Thymus (tissue), 11 donors: ENCODE measurements around the gene DELE1. TPM values are rescaled to one million over a fixed set of nuclear protein-coding genes. Genes with fewer than 3 reads are reported as not detected.
A peak's percentile ranks its signal among the peaks of the same experiment; 100 is the strongest.

Experiments used
- DNase-seq, 9 donors: peaks; one replicate each; pipeline ENCODE4 v3.0.0-alpha.2; 2013; ENCODE audit warnings: low spot score in 9 of 9, low read depth in 6 of 9, missing footprints in 1 of 9
- H3K27ac ChIP-seq, 2 donors: one replicate each; pipeline ENCODE4 v1.5.1; 2013; ENCODE audit warnings: control low read depth in 1 of 2, low read depth in 1 of 2, low read length in 1 of 2, mild to moderate bottlenecking in 1 of 2, moderate library complexity in 1 of 2
- H3K27me3 ChIP-seq, 2 donors: one replicate each; pipeline ENCODE4 v1.5.1; 2013; ENCODE audit warnings: low read length in 1 of 2; ENCODE audit not compliant: control insufficient read depth in 2 of 2, insufficient read depth in 1 of 2
- H3K36me3 ChIP-seq, 2 donors: one replicate each; pipeline ENCODE4 v1.5.1; 2013; ENCODE audit warnings: low read length in 1 of 2, mild to moderate bottlenecking in 1 of 2, moderate library complexity in 1 of 2; ENCODE audit not compliant: control insufficient read depth in 2 of 2, insufficient read depth in 2 of 2
- H3K4me1 ChIP-seq, 2 donors: one replicate each; pipeline ENCODE4 v1.5.1; 2013; ENCODE audit warnings: low read length in 2 of 2; ENCODE audit not compliant: control insufficient read depth in 2 of 2, insufficient read depth in 2 of 2
- H3K4me3 ChIP-seq, 2 donors: one replicate each; pipeline ENCODE4 v1.5.1; 2013; ENCODE audit warnings: low read length in 2 of 2, control low read depth in 1 of 2, mild to moderate bottlenecking in 1 of 2
- H3K9me3 ChIP-seq, 2 donors: one replicate each; pipeline ENCODE4 v1.5.1; 2013; ENCODE audit warnings: low read length in 1 of 2, mild to moderate bottlenecking in 1 of 2; ENCODE audit not compliant: control insufficient read depth in 2 of 2, insufficient read depth in 1 of 2
- whole genome bisulfite sequencing: extraction: QIAGEN DNeasy Blood & Tissue Kit; methylation state at CpG from one replicate; pipeline ENCODE4 v1.1.7; 2013; 5-methylcytosine and 5-hydroxymethylcytosine counted together
- polyA plus RNA-seq: library from polyadenylated mRNA; stranded (reverse); fragments of 200-250 nt; gene quantifications from one replicate; pipeline ENCODE4 v1.2.3, GENCODE V29; 2013
- total RNA-seq: library from RNA; stranded (reverse); fragments of 120-200 nt; gene quantifications from one replicate; pipeline ENCODE4 v1.2.4, GENCODE V29; 2013
- donor health status: healthy.

Gene DELE1
- total and polyA plus RNA-seq, 2 donors = 41.5 to 42.3 TPM

GRCh38 chr5:141903261-141903660, 20.4 kb upstream of the DELE1 start:
- Histone ChIP-seq H3K27me3 (peaks cover 0 to 3% of the 10 kb centered on the region in 2 donors), H3K36me3 (no peaks in the 10 kb centered on the region), H3K4me1 (no peaks in the 10 kb centered on the region), H3K9me3 (no peaks in the 10 kb centered on the region), H3K4me3 (no peak overlapping the region), H3K27ac (no peak overlapping the region)
- DNase-seq = no peak
- WGBS = 48% methylated on average over 4 of the region's 4 CpGs

GRCh38 chr5:141904551-141904950, 19.1 kb upstream of the DELE1 start:
- Histone ChIP-seq H3K4me3 (no peak overlapping the region), H3K4me1 (no peaks in the 10 kb centered on the region), H3K27me3 (peaks cover 0 to 5% of the 10 kb centered on the region in 2 donors), H3K27ac (no peak overlapping the region), H3K36me3 (no peaks in the 10 kb centered on the region), H3K9me3 (no peaks in the 10 kb centered on the region)
- no peak for DNase-seq
- 93% methylated on average over 5 of the region's 5 CpGs for WGBS

- Histone ChIP-seq H3K9me3 (no peaks in the 10 kb centered on the region), H3K4me3 (no peak overlapping the region), H3K36me3 (no peaks in the 10 kb centered on the region), H3K27me3 (peaks cover 2 to 13% of the 10 kb centered on the region in 2 donors), H3K27ac (no peak overlapping the region), H3K4me1 (no peaks in the 10 kb centered on the region)
- no peak for DNase-seq
- WGBS = 49% methylated on average over 1 of the region's 1 CpG
Measured at GRCh38 chr5:141906517-141906916, 17.2 kb upstream of the DELE1 start.

GRCh38 chr5:141906972-141907371, 16.7 kb upstream of the DELE1 start:
- Histone ChIP-seq H3K27me3 (peaks cover 2 to 15% of the 10 kb centered on the region in 2 donors), H3K4me1 (no peaks in the 10 kb centered on the region), H3K9me3 (no peaks in the 10 kb centered on the region), H3K27ac (no peak overlapping the region), H3K36me3 (no peaks in the 10 kb centered on the region), H3K4me3 (no peak overlapping the region)
- 0% methylated on average over 1 of the region's 1 CpG for WGBS
- DNase-seq = no peak

- WGBS = 98% methylated on average over 2 of the region's 2 CpGs
- Histone ChIP-seq H3K9me3 (no peaks in the 10 kb centered on the region), H3K36me3 (no peaks in the 10 kb centered on the region)
Measured at GRCh38 chr5:141908796-141909195, 14.9 kb upstream of the DELE1 start.

GRCh38 chr5:141909212-141909611, 14.5 kb upstream of the DELE1 start:
- no peaks in the 10 kb centered on the region for H3K36me3 ChIP-seq
- 96% methylated on average over 4 of the region's 4 CpGs for WGBS
- H3K4me3 ChIP-seq = no peak overlapping the region
- peaks cover 11 to 34% of the 10 kb centered on the region in 2 donors for H3K27me3 ChIP-seq
- H3K9me3 ChIP-seq = no peaks in the 10 kb centered on the region
- DNase-seq = no peak
- peaks cover 0 to 8% of the 10 kb centered on the region in 2 donors for H3K4me1 ChIP-seq
- H3K27ac ChIP-seq = no peak overlapping the region

More at GRCh38 chr5:141908796-141909195, 14.9 kb upstream of the DELE1 start:
- no peak overlapping the region for H3K4me3 ChIP-seq
- DNase-seq = no peak
- no peak overlapping the region for H3K27ac ChIP-seq
- H3K4me1 ChIP-seq = peaks cover 0 to 4% of the 10 kb centered on the region in 2 donors
- H3K27me3 ChIP-seq = peaks cover 11 to 29% of the 10 kb centered on the region in 2 donors

GRCh38 chr5:141910271-141910673, 13.4 kb upstream of the DELE1 start:
- H3K36me3 ChIP-seq = no peaks in the 10 kb centered on the region
- DNase-seq = no peak
- WGBS = 81% methylated on average over 2 of the region's 2 CpGs

GRCh38 chr5:141913560-141914198, 10.0 kb upstream of the DELE1 start:
- 26% methylated on average over 16 of the region's 16 CpGs for whole genome bisulfite sequencing
- DNase-seq = no peak
- peaks cover 18 to 55% of the 10 kb centered on the region in 2 donors for H3K27me3 ChIP-seq
- peak overlapping the region in 1 of 2 donors; percentile 39 for H3K4me3 ChIP-seq
- no peaks in the 10 kb centered on the region for H3K9me3 ChIP-seq
- H3K27ac ChIP-seq = no peak overlapping the region
- peaks cover 0 to 8% of the 10 kb centered on the region in 2 donors for H3K4me1 ChIP-seq
- H3K36me3 ChIP-seq = no peaks in the 10 kb centered on the region

More at GRCh38 chr5:141910271-141910673, 13.4 kb upstream of the DELE1 start:
- peaks cover 0 to 8% of the 10 kb centered on the region in 2 donors for H3K4me1 ChIP-seq
- peaks cover 16 to 44% of the 10 kb centered on the region in 2 donors for H3K27me3 ChIP-seq
- no peak overlapping the region for H3K4me3 ChIP-seq
- H3K9me3 ChIP-seq = no peaks in the 10 kb centered on the region
- no peak overlapping the region for H3K27ac ChIP-seq

GRCh38 chr5:141914199-141914743, 9.4 kb upstream of the DELE1 start:
- 6% methylated on average over 40 of the region's 40 CpGs for WGBS
- H3K4me3 ChIP-seq = peak overlapping the region in 1 of 2 donors; percentile 39

More at GRCh38 chr5:141914199-141914743, 9.4 kb upstream of the DELE1 start:
- H3K9me3 ChIP-seq = no peaks in the 10 kb centered on the region
- peak in 7 of 9 donors; percentile 6 to 49 (median 19) for DNase-seq
- no peak overlapping the region for H3K27ac ChIP-seq
- peaks cover 18 to 54% of the 10 kb centered on the region in 2 donors for H3K27me3 ChIP-seq
- peaks cover 0 to 8% of the 10 kb centered on the region in 2 donors for H3K4me1 ChIP-seq
- no peaks in the 10 kb centered on the region for H3K36me3 ChIP-seq
